WI38 (cell line): ENCODE data around the gene NEGR1.

Experiments
- H3K4me3 ChIP-seq: 2 replicates; pipeline ENCODE4 v1.5.1; 2011; ENCODE audit warnings: low read depth, mild to moderate bottlenecking, control low read depth, low read length
- CTCF ChIP-seq: IDR thresholded peaks from 2 replicates; pipeline ENCODE4 v1.5.1; 2012; ENCODE audit warnings: low read depth, mild to moderate bottlenecking, control low read depth, low read length

Gene NEGR1

DNA sequence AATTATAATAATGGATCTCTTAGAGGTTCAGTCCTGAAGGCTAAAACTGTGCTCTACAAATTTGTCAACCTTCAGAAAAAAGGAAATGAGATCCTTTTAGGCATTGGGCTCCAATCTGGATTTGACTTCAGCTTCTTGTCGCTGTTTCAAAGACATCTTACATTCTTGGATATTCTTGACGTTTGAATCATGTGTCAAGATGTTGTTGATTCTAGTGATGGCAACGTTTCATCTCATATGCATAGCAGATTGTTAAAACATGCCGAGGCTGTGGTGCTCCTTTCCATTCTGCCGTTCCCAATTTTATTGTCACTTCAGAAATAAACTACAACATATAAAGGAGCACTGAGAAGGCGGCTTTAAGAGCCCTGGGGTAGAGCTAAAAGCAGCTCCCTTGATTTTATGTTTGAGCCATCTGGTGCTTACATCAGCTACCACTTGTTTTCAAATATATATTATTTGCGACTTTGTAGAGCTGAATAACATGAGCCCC, 733.9 kb downstream of the NEGR1 start:
- no peak overlapping the region for H3K4me3 ChIP-seq
- no peak for TF ChIP-seq CTCF

GRCh38 chr1:71542155-71542554, 740.2 kb downstream of the NEGR1 start:
- H3K4me3 ChIP-seq = no peak overlapping the region
- TF ChIP-seq CTCF = no peak

DNA sequence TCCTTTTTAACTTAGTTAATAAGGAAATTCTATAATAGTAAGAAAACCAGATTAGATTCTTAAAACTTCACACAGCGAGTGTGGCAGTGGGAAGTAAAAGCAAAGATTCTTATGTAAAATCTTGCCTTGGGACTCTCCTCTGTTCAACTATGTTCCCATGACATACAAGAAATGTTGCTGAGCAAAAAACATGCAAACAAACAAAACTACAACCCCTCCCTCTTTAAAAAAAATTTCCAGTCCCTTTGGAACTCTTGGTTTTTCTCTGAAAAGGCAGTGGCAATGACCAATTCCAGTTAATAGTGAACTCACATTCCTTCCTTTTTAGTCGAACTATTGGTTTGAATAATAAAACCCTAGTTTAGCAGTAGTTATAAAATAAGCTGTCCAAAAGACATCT, 748.4 kb downstream of the NEGR1 start:
- H3K4me3 ChIP-seq = no peak overlapping the region
- TF ChIP-seq CTCF = no peak

DNA sequence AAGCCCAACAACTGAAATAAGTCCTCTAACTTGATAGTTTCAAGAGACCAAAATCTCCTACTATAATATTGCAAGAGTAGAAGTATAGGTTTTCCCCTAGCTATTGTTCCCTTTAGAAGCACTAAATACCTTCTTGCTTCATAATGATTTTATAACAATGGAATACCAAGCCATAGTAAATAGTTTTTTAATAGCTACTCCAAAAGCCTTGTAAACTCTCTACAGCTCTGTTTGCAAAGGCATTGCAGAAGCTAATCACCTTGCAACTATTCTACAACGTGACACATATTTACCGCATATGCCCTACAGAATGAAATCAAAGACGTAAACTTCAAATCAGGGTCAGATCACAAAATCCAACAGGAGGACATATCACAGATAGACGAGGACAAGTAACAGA, 750.0 kb downstream of the NEGR1 start:
- TF ChIP-seq CTCF = no peak
- no peak overlapping the region for H3K4me3 ChIP-seq

GRCh38 chr1:71526824-71527223, 755.5 kb downstream of the NEGR1 start:
- TF ChIP-seq CTCF = no peak
- no peak overlapping the region for H3K4me3 ChIP-seq

GRCh38 chr1:71522721-71523120, 759.6 kb downstream of the NEGR1 start:
- H3K4me3 ChIP-seq = no peak overlapping the region
- no peak for TF ChIP-seq CTCF

GRCh38 chr1:71521655-71522264, 760.6 kb downstream of the NEGR1 start:
- TF ChIP-seq CTCF = peak; percentile 62; the same call in 1 of the 2 replicates
- H3K4me3 ChIP-seq = no peak overlapping the region
